HG03521 (cell line): ENCODE measurements around the gene SPIC.
A peak's percentile ranks its signal among the peaks of the same experiment; 100 is the strongest.
"Not testable (repeated sequence)": the region's sequence is repeated elsewhere in the genome, so short reads cannot be mapped to it uniquely, and the experiment has no call there.

Experiments used
- ATAC-seq: cut with Tn5 transposase; IDR thresholded peaks from one replicate; pipeline ENCODE4 v1.9.1; 2021; ENCODE audit warnings: mild to moderate bottlenecking, moderate library complexity; ENCODE audit not compliant: unreplicated experiment

SPIC gene

GRCh38 chr12:101474711-101475386 is at the start of gene SPIC:
SPIC (plus strand) TSS chr12:101475336; CDS start chr12:101476905, 1,569 bp downstream.
- no peak for ATAC-seq

GRCh38 chr12:101430456-101430855 is 44.7 kb upstream of the SPIC start:
- no peak for ATAC-seq

- ATAC-seq, result no peak
These were observed 39.0 kb upstream of the SPIC start for GRCh38 chr12:101436136-101436535.

- no peak for ATAC-seq
These were observed 35.9 kb upstream of the SPIC start for GRCh38 chr12:101439236-101439635.

GRCh38 chr12:101441461-101442224 is 33.5 kb upstream of the SPIC start:
- no peak for ATAC-seq

GRCh38 chr12:101455685-101456084 is 19.5 kb upstream of the SPIC start:
- ATAC-seq, result no peak

GRCh38 chr12:101459642-101460346 is 15.3 kb upstream of the SPIC start:
- no peak for ATAC-seq

- ATAC-seq, result no peak
These were observed 6.2 kb upstream of the SPIC start for GRCh38 chr12:101468948-101469347.

- ATAC-seq, result no peak
These were observed 4.2 kb upstream of the SPIC start for GRCh38 chr12:101470939-101471338.

- not testable (repeated sequence) for ATAC-seq
These were observed 3.3 kb upstream of the SPIC start for GRCh38 chr12:101471878-101472277.

GRCh38 chr12:101474248-101474647 is 888 bp upstream of the SPIC start:
- no peak for ATAC-seq

GRCh38 chr12:101475751-101476305 is 692 bp downstream of the SPIC start:
- ATAC-seq, result no peak

GRCh38 chr12:101480849-101481248 is 5.7 kb downstream of the SPIC start:
- ATAC-seq, result no peak

- no peak for ATAC-seq
These were observed 9.9 kb downstream of the SPIC start for GRCh38 chr12:101485021-101485420.

- ATAC-seq, result no peak
These were observed 13.3 kb downstream of the SPIC start for GRCh38 chr12:101488469-101488868.

- peak; percentile 37 for ATAC-seq
These were observed 15.3 kb downstream of the SPIC start for GRCh38 chr12:101490286-101490920.

GRCh38 chr12:101491329-101491728 is 16.2 kb downstream of the SPIC start:
- ATAC-seq, result no peak

- ATAC-seq, result no peak
These were observed 18.4 kb downstream of the SPIC start for GRCh38 chr12:101493556-101493955.

- ATAC-seq, result no peak
These were observed 23.1 kb downstream of the SPIC start for GRCh38 chr12:101498252-101498651.

GRCh38 chr12:101501410-101501995 is 26.4 kb downstream of the SPIC start:
- ATAC-seq, result no peak

GRCh38 chr12:101521136-101521535 is 46.0 kb downstream of the SPIC start:
- ATAC-seq, result no peak
